Hepatocyte (in vitro differentiated cells): Measurements from ENCODE around the gene WLS. TPM values are rescaled to one million over a fixed set of nuclear protein-coding genes. Genes with fewer than 3 reads are reported as not detected.

ENCODE experiments used
- DNase-seq: peaks from one replicate; pipeline ENCODE4 v3.0.0-alpha.2; 2016; ENCODE audit warnings: low spot score
- H2AFZ ChIP-seq: fragments of 200-600 bp; sonication (generic); 2 replicates; pipeline ENCODE4 v1.6.0; 2016; ENCODE audit warnings: antibody characterized with exemption, mild to moderate bottlenecking
- H3K27ac ChIP-seq: fragments of 200-600 bp; sonication (generic); 2 replicates; pipeline ENCODE4 v1.5.1; 2016; ENCODE audit warnings: mild to moderate bottlenecking
- H3K27me3 ChIP-seq: fragments of 200-600 bp; sonication (generic); 2 replicates; pipeline ENCODE4 v1.6.1; 2016
- H3K36me3 ChIP-seq: fragments of 200-600 bp; sonication (generic); replicated peaks from 2 replicates; pipeline ENCODE4 v1.5.1; 2016; ENCODE audit warnings: low read depth; ENCODE audit not compliant: insufficient read depth
- H3K4me1 ChIP-seq: fragments of 200-600 bp; sonication (generic); 2 replicates; pipeline ENCODE4 v1.5.1; 2016; ENCODE audit warnings: mild to moderate bottlenecking, moderate library complexity; ENCODE audit not compliant: insufficient read depth
- H3K4me2 ChIP-seq: fragments of 200-600 bp; sonication (generic); 2 replicates; pipeline ENCODE4 v1.6.0; 2016
- H3K4me3 ChIP-seq: fragments of 200-600 bp; sonication (generic); 2 replicates; pipeline ENCODE4 v1.5.1; 2016; ENCODE audit warnings: mild to moderate bottlenecking
- H3K79me2 ChIP-seq: fragments of 200-600 bp; sonication (generic); 2 replicates; pipeline ENCODE4 v1.6.0; 2017; ENCODE audit warnings: mild to moderate bottlenecking
- H3K9me2 ChIP-seq: fragments of 200-600 bp; sonication (generic); replicated peaks from 2 replicates; pipeline ENCODE4 v1.6.0; 2017; ENCODE audit warnings: mild to moderate bottlenecking; ENCODE audit not compliant: insufficient read depth
- H3K9me3 ChIP-seq: fragments of 200-600 bp; sonication (generic); 2 replicates; pipeline ENCODE4 v1.5.1; 2016; ENCODE audit warnings: low read depth, mild to moderate bottlenecking
- H4K20me1 ChIP-seq: fragments of 200-600 bp; sonication (generic); 2 replicates; pipeline ENCODE4 v1.6.0; 2016; ENCODE audit warnings: mild to moderate bottlenecking; ENCODE audit not compliant: insufficient read depth, poor library complexity, severe bottlenecking
- CTCF ChIP-seq: fragments of 200-600 bp; sonication (generic); IDR thresholded peaks from 2 replicates; pipeline ENCODE4 v1.5.1; 2016; ENCODE audit warnings: antibody characterized with exemption, mild to moderate bottlenecking; ENCODE audit not compliant: poor library complexity
- EZH2 ChIP-seq: fragments of 200-600 bp; sonication (generic); IDR thresholded peaks from 2 replicates; pipeline ENCODE4 v1.6.1; 2016; ENCODE audit warnings: antibody characterized with exemption, mild to moderate bottlenecking, borderline replicate concordance
- EZH2phosphoT487 ChIP-seq: fragments of 200-600 bp; sonication (generic); IDR thresholded peaks from one replicate; pipeline ENCODE4 v1.6.1; 2018; ENCODE audit warnings: antibody characterized with exemption, mild to moderate bottlenecking, low read depth, moderate library complexity; ENCODE audit not compliant: unreplicated experiment, severe bottlenecking
- WGBS: methylation state at CpG from one replicate; pipeline ENCODE4 v1.1.6; 2016; ENCODE audit warnings: low lambda C conversion rate; ENCODE audit errors: missing lambda C conversion rate; 5-methylcytosine and 5-hydroxymethylcytosine counted together
- polyA plus RNA-seq: library from polyadenylated mRNA; unstranded; fragments of >200 nt; fragmentation: Nextera tagmentation; extraction: Ambion mirVana; gene quantifications from 2 replicates; pipeline ENCODE4 v1.2.1, GENCODE V29; 2016
- total RNA-seq: library from RNA; depleted of rRNA; stranded (reverse); fragments of >200 nt; gene quantifications from 2 replicates; pipeline ENCODE4 v1.2.3, GENCODE V29; 2014

WLS gene
- total and polyA plus RNA-seq, 2 experiments from 2014 or later = 79.9 to 102 TPM

- Histone ChIP-seq H2AFZ (no peak overlapping the region), H3K79me2 (peaks cover 72% of the 10 kb centered on the region), H3K9me2 (no peaks in the 10 kb centered on the region), H3K4me2 (no peak overlapping the region), H3K27ac (no peak overlapping the region), H3K4me3 (no peak overlapping the region), H3K36me3 (no peaks in the 10 kb centered on the region), H4K20me1 (peaks cover 9% of the 10 kb centered on the region), H3K27me3 (no peaks in the 10 kb centered on the region), H3K4me1 (peaks cover 36% of the 10 kb centered on the region), H3K9me3 (no peaks in the 10 kb centered on the region)
- no peak for DNase-seq
- WGBS = 48% methylated on average over 5 of the region's 5 CpGs
- TF ChIP-seq CTCF (no peak), EZH2 (no peak), EZH2phosphoT487 (no peak)
Observed at GRCh38 chr1:68218490-68218889, 13.8 kb downstream of the WLS start.

- Histone ChIP-seq H3K79me2 (peaks cover 72% of the 10 kb centered on the region), H3K4me3 (no peak overlapping the region), H3K9me3 (no peaks in the 10 kb centered on the region), H3K4me1 (peaks cover 36% of the 10 kb centered on the region), H3K36me3 (no peaks in the 10 kb centered on the region), H4K20me1 (peaks cover 9% of the 10 kb centered on the region), H3K27ac (no peak overlapping the region), H3K4me2 (no peak overlapping the region), H3K9me2 (no peaks in the 10 kb centered on the region), H3K27me3 (no peaks in the 10 kb centered on the region), H2AFZ (no peak overlapping the region)
- WGBS = 84% methylated on average over 5 of the region's 5 CpGs
- no peak for DNase-seq
- no peak for TF ChIP-seq CTCF
- no peak for TF ChIP-seq EZH2
- TF ChIP-seq EZH2phosphoT487 = no peak
Observed at GRCh38 chr1:68217618-68218017, 14.7 kb downstream of the WLS start.

GRCh38 chr1:68217060-68217554, 15.2 kb downstream of the WLS start:
- TF ChIP-seq CTCF (no peak), EZH2phosphoT487 (no peak), EZH2 (no peak)
- no peaks in the 10 kb centered on the region for H3K36me3 ChIP-seq
- H3K27ac ChIP-seq = no peak overlapping the region
- no peaks in the 10 kb centered on the region for H3K9me2 ChIP-seq
- H3K4me1 ChIP-seq = peaks cover 31% of the 10 kb centered on the region
- no peaks in the 10 kb centered on the region for H3K27me3 ChIP-seq
- 73% methylated on average over 5 of the region's 5 CpGs for WGBS
- no peak for DNase-seq
- H3K9me3 ChIP-seq = no peaks in the 10 kb centered on the region
- peaks cover 8% of the 10 kb centered on the region for H4K20me1 ChIP-seq
- H3K79me2 ChIP-seq = peaks cover 72% of the 10 kb centered on the region
- H3K4me3 ChIP-seq = no peak overlapping the region
- no peak overlapping the region for H3K4me2 ChIP-seq
- H2AFZ ChIP-seq = no peak overlapping the region
